Neural progenitor cell (in vitro differentiated cells): ENCODE results near the gene CHKA.

Experiments
- CTCF ChIP-seq: fragments of 200-600 bp; sonication (generic); IDR thresholded peaks from 2 replicates; pipeline ENCODE4 v1.5.1; 2017; ENCODE audit warnings: antibody characterized with exemption, mild to moderate bottlenecking
- EZH2 ChIP-seq: fragments of 200-600 bp; sonication (generic); IDR thresholded peaks from 2 replicates; pipeline ENCODE4 v1.6.1; 2017; ENCODE audit warnings: antibody characterized with exemption, mild to moderate bottlenecking, moderate library complexity
- EZH2phosphoT487 ChIP-seq: fragments of 200-600 bp; sonication (generic); IDR thresholded peaks from 2 replicates; pipeline ENCODE4 v1.6.1; 2017; ENCODE audit warnings: antibody characterized with exemption

DNA sequence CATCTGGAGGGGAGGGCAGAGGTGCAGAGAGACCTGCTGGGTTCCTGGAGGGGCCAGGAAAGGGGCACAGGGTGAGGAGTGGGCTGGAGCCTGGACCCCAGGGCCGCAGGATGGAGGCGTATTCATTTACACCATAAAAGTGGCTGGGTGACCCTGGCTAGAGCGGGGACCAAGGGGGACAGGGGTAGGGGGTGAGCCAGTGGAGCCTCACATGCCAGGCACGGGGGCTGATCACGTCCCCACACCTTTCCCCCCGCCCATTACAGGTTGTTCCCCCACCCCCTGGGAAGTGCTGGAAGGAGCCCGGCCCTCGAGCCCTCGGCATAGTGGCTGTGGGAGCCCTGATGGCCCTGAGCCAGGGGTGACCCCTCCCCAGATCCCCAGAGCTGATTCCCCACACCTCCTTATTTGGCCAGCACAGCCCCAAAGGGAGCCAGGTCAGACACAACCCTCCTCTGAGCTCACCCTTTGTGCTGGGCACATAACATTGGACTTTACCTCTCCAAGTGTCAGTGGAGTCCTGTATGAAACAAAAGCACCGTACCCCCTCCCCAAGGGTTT, 81.6 kb downstream of the CHKA start:
- TF ChIP-seq EZH2 (no peak), CTCF (no peak), EZH2phosphoT487 (no peak)
